Stimulated activated CD4-positive, alpha-beta T cell treated with anti-CD3 and anti-CD28 coated beads, Interleukin-12 subunit alpha, Interleukin-12 subunit beta, amount 100 ng/mL, for 24 hours (primary cell): ENCODE measurements around the gene CSF1.
"Not testable (repeated sequence)": the region's sequence is repeated elsewhere in the genome, so short reads cannot be mapped to it uniquely, and the experiment has no call there.

Experiments used
- DNase-seq, 2 experiments: peaks; one replicate each; pipeline ENCODE4 v3.0.0-alpha.2; 2020; ENCODE audit warnings: low read depth in 2 of 2

CSF1 gene

DNA sequence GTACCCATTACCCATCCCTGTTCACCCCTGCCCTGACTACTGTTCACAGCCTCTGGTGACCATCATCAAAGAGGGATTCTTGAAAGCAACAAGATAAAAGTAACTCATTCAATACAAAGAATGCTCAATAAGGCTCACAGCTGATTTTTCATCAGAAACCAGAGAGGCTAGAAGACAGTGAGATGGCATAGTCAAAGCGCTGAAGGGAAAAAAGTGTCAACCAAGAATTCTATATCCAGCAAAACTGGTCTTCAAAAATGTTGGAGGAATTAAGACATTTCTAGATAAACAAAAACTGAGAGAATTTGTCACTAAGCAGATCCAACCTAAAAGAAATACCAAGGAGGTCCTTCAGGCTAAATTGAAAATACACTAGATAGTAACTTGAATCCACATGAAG lies 27.1 kb downstream of the CSF1 start:
- no peak for DNase-seq

DNA sequence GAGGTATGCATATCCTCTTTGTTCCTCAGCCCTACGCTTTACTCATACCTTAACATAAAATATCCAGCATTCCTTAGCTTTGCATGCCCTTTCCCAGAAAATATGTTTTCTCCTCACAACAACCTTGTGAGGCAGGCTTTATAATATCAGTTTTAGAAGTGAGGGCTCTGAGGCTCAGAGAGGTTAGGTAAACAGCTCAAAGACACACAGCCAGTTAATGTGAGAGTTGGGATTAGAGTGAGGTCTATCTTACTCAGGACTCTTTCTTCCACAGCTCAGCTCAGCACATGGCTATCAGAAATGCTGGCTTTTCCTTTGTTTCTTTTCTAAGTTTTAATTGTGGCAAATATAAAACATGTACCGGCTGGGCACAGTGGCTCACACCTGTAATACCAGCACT lies 27.9 kb downstream of the CSF1 start:
- no peak for DNase-seq

DNA sequence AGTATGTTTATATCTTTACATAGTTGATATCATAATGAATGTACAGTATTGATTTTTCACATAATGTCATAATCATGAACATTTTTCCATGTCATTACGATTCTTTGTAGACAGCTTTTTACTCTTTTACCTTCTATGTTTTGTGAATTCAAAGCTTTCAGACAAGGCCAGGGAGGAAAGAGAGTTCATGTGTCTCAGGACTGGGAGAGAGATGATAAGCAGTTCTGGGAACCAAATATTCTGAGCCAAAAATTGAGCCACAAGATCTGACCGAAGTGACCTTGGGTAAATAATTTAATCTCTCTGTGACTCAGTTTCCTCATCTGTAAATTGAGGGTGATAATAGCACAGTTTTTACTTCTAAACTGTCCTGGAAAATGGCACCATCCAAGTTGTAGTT lies 31.8 kb downstream of the CSF1 start:
- no peak for DNase-seq

DNA sequence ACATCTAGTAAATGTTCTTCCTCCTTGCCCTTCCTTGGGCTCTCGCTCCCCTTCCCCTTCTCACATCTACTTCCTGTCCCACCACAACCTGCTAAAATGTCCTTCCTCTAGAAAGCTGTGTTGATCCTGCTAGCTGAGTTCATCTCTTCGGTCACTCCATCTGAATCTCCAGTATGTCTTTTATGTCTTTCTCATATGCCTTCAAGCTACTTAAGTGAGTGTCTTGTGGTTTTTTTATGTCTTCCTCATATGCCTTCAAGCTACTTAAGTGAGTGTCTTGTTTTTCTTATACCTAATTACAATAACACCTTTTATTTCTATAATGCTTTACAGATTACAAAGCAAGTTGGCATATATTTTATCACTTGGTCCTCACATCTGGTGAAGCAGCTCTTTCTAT lies 33.9 kb downstream of the CSF1 start:
- no peak for DNase-seq

DNA sequence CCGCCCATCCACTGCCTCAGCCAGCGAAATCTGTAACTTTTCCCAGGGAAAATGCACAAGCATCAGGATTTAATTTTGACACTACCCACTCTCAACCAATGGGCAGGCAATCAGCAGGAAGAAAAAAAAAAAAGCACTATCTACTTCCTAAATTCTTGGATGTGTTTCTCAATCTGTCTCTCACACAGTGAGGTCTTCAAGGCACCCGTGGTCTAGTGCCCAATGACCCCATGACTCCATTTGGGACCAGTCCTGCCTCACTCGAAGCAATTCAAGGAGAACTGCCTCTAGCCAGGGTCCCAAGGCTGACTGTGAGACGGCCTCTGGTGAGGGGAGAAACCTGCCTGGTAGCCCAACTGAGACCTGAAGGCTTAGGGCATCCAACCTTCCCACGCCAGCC lies 35.9 kb downstream of the CSF1 start:
- DNase-seq = no peak

DNA sequence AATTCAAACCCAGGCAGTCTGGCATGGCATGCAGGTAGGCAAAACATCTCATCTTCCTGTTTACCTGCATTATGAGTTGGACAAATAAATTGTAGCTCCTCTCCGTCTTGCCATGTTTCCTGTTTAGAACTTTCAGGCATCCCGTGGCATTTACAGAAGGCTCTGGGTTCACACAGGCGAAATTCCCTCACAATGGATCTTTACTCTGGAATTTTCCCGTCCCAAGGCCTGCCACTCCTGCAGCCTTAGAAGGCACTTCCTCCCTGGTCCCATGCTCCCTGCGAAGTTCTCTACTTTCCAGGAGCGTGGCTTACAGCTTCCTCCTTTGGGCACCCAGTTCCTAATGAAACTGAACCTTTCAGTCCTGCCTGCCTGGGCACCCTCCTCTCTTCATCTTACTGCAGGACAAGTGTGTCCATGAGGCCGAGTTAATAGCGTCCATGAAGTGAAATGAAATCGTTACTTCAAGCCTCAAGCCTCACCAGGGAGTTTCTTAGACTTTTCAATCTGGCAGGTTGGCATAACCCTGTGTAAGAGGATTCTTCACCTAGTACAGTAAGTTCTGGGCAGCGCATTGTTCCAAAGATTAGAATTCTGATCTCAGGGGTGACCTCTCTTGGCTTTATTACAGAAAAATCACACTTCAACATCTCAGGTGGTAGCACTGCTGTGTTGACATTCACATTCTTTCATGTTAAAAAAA lies 37.1 kb downstream of the CSF1 start:
- DNase-seq = no peak

DNA sequence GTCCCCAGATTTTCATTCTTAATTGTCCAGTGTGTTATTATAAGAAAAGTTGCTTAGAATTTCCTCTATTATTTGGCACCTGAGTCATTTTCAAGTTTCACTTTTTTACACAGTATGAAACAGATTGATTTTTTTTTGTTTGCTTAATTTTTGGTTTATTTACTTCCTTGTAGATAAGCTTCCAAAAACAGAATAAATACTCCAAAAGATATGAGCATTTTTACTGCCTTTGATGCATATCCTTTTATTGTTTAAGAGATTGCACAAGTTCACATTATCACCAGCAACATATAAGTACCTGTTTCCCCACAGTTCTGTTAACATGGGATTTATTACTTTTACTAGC lies 37.6 kb downstream of the CSF1 start:
- DNase-seq = no peak

DNA sequence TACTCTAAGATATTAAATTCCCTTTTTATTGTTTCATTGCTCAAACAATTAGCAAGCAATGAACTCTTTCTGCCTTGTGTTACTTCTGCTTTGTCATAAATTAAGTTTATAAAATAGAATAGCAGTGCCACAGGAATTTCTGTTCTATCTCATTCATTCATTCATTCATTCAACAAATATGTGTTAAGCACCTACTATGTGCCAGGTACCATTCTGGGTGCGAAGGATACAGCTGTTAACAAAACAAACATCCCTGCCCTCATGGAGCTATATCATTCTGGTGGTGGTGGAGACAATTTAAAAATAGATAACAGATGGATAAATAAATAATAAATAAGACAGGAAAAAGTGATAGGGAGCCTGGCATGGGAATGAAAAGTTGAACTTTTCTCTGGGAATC lies 39.4 kb downstream of the CSF1 start:
- no peak for DNase-seq

DNA sequence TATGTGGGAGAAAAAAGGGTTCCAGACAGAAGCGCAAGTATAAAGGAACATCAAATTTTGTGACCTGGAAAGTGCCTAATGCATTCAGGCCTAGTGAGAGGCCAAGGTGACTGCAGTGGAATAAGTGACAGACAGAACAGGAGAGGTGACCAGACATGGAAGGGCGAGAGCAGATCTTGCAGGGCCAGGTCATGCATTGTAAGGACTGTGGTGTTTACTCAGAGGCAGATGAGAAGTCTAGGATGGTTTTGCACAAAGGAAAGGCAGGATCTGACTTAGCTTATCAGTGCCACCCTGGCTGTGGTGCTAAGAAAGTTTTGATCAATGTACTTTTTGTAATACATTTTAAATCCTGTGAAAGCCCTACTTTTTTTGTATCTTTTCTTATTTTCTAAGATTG lies 39.9 kb downstream of the CSF1 start:
- no peak for DNase-seq

DNA sequence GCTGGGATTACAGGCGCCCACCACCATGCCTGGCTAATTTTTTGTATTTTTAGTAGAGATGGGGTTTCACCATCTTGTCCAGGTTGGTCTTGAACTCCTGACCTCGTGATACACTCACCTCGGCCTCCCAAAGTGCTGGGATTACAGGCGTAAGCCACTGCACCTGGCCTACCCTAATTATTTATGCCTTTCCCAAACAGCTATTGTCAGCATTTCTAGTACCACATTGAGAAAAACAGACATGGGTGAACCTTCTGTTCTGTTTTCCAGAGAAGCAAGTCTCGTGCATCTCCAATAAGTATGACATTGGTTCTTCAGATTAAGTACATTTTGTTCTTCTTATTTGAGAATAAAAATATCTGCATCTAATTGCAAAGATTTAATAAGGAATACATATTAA lies 40.9 kb downstream of the CSF1 start:
- not testable (repeated sequence) for DNase-seq

DNA sequence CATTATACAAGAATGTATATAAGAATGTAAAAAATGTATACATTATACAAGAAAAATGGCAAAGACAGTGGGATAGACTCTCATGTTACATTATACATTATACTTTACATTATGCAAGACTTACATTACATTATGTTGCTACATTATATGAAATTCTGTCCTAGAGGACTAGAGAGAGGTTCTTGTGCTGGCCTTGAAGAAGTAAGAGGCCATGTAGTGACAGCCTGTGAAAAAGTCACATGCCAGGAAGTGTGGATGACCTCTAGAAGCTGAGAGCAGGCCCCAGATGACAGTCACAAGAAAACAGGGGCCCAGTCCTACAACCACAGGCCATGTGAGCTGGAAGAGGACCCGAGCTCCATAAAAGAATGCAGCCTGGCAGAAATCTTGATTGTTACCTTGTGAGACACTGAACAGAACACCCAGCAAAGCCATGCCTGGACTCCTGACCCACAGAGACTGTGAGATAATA lies 43.4 kb downstream of the CSF1 start:
- DNase-seq = no peak

DNA sequence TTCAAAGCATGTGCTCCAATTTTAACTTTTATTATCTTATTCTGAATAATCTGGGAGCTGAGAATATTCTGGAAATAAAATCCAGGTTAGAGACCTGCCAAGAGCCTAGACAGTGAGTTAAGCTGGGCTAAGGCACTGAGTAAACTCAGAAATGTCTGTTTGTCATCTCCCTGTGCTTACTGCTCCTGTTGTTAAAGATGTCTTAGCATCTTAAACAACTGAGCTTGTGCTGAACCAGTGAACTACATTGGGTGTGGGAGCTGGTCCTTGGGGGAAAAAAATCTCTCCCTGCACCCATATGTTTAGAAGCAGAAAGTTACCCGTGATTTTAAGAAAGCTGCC lies 49.0 kb downstream of the CSF1 start:
- DNase-seq = no peak

DNA sequence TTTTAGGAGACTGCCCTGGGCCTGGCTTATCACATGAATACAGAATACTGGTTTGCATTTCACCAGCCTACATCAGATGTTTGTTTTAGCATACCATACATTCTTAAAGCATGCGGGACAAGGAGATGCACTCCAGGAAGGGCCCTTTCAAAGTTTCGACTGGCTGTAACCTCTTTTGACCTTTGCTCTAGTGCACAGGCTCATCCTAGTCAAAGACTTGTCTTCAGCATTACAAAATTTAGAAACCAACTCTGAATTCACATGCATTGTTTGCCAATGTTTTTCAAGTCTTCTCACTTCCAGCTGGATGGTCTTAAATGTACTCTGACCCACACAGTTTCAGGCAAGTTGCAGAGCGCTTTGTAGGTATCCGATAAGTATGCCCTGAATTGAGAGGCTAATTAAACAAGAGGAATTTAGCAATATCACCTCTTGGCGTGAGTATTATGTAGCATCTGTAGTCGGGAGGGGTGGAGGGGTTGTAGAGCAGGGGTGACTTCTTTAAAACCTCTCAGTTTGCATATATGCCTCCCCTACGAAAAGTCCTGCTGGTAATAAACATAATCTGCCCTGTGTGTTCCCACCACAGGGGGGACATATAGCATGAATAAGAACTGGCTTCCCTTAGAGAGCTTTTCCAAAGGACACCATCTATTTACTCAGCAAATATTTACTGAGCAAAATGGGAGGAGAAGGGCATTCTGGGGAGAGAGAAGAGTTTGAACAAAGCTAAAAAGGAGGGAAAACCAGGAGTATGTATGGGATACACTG lies 49.5 kb downstream of the CSF1 start:
- no peak for DNase-seq

DNA sequence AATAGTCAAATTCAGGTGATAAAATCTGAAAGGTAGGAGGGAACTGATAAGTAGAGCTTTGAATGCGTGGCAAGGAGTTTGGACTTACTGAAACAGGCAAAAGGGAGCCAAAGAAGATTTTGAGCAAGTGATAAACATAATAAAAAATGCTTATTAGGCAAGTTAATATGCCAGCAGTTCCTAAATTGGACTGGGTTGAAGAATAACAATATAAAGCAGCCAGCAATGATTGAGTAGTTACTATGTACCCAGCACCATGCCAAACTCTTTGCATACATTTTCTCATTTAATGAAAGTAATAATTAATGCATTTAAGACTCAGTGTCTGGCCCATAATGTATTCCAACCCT lies 50.1 kb downstream of the CSF1 start:
- no peak for DNase-seq

DNA sequence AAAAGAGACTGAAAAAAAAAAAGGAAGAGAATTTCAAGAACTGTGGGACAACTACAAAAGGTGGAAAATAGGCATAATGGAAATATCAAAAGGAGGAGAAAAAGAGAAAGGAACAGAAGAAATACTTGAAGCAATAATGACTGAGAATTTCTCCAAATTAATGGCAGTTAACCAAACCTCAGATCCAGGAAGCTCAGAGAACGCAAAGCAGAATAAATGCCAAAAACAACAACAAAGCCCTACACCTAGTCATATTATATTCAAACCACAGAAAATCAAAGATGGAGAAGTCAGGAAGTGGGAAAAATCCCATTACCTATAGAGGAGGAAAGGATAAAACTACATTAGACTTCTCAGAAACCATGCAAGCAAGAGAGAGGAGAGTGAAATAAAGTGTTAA lies 53.2 kb downstream of the CSF1 start:
- DNase-seq = no peak

DNA sequence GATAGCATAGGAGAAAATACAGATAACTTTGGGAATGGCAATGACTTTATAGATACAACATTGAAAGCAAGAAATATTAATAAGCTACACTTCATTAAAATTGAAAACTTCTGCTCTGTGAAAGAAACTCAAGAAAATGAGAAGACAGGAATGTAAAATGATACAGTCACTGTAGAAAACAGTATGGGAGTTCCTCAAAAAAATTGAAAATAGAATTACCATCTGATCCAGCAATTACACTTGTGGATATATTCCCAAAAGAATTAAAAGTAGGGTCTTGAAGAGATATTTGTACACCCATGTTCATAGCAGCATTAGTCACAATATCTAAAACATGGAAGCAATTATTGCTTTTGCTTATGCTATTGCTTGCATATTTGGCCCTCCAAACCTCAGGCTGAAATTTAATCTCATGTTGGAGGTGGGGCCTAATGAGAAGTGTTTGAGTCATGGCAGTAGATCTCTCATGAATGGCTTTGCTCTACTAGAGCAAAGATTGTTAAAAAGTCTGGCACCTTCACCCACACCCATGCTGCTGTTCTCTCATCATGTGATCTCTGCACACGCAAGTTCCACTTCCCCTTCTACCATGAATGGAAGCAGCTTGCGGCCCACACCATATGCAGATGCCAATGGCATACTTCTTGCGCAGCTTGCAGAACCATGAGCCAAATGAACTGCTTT lies 58.6 kb downstream of the CSF1 start:
- DNase-seq = no peak

DNA sequence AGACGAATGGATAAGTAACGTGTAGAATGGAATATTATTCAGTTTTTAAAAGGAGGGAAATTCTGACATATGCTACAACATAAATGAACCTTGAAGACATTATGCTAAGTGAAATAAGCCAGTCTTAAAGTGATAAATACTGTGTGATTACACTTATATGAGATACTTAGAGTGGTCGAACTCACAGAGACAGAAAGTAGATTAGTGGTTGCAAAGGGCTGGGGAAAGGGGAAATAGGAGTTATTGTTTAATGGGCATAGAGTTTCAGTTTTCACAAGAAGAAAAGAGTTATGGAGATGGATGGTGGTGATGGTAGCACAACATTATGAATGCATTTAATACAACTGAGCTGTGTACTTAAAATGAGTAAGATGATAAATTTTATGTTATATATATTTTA lies 59.3 kb downstream of the CSF1 start:
- no peak for DNase-seq

DNA sequence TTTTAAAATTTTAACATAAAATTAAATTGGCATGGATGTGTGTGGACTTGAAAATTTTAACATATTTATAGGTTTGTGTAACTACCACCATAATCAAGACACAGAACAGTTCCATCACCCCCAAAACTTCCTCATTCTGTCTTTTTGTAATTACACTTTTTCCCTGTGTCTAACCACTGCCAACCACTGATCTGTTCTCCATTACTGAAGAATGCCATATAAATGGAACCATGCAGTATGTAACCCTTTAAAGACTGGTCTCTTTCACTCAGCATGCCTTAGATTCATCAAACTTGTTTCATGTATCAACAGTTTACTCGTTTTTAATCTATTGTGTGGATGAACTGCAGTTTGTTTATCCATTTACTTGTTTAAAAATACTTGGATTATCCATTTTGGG lies 60.9 kb downstream of the CSF1 start:
- DNase-seq = no peak

DNA sequence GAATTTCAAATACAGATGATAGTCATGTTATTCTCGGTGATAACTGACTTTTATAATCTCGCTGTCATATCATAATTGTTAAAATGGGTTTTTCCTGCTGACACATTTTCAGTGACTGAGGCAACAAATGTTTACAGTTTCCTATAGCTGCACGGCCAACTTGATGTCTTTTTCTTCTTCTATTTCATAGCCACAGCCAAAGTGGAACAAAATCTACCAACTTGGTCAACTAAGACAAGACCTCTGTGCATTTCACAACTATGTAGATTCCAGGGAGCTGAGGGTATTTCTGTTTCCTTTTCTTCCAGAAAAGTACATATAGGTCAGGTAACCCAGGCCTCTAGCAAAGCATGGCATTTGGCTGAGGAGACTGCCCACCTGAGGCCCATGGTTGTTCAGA lies 63.5 kb downstream of the CSF1 start:
- no peak for DNase-seq

DNA sequence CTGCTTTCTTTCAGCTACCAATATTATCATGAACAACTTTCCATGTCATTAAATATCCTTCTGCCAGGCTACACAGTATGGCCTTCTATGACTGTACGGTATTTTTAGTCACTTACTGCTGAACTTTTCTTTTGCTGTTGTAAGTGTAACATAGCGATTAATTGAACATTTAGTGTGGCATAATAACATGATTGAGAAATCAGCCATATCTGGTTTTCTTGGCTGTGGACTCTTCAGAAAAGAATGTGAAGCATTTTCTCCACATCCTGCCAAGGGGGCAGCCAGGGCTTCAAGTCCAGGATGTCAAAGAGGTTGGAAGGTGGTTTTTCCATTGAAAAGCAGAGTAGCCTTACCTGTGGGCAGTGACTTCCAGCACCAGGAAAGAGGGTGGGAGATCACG lies 65.1 kb downstream of the CSF1 start:
- no peak for DNase-seq

DNA sequence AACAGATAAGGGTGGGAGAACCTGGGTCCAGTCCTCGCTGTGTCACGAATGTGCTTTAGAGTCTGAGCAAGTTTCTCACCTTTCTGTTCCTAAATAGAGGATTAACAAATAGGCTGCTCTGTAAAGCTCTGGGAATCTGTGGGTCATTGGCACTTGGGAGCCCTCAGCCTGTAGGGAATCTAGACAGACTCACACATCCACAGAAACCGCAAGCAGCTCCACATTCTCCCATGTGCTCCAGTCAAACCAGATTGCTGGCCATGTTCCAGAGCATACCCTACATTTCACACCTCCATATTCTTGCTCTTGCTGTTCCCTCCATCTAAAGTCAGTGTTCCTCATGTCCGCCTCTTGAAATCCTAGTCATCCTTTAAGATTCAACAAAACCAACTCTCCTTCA lies 66.1 kb downstream of the CSF1 start:
- DNase-seq = no peak

DNA sequence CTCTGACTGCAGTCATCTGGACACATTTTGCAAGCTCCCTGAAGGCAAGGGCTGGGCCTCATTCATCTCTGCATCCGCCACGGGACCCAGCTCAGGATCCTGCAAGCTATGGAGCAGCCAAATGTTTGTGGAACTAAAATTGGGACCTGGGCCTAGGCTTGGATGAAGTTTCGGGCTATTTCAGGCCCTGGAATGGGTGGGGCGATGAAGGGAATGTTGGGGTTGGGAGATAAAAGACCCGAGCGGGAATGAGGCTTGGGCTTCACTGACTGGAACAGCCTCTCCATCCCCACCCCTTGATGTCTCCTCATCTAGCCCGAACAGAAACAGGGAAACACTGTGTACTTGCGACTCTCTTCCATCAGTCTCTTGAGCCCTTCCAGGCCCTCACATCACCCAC lies 66.6 kb downstream of the CSF1 start:
- no peak for DNase-seq

DNA sequence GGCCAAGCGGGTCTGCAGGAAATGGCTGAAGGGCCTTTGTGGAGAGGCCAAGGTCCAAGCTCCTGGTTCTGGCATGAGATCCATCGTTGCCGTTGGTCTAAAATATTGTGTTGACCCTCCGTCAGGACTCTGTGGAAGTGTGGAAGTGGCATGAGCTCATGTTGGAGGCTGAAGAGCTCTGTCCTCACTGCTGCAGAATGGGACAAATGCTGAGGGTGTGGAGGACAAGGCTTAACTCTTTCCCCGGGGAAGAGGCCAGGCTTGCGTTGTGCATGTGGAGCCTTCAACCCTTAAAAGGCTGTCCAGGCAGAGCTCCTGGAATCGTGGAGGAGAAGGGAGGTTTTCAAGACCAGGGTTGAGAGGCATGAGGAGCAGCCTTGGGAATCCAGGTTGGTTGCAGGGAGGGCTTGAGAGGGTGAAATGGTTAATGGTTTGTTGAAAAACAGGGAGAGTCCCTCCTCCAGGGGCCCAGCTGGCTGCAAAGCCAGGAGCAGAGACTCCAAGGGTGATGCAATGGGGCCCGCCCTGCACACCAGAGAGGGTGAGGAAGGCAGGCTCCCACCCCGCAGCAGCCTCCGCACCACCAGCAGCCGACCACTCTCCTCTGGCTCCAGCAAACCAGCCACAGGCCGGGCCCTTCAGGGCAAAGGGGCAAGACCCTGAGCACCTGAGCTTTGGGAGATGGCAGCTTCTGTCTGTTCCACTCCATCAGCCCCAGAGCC lies 67.2 kb downstream of the CSF1 start:
- no peak for DNase-seq
